Measurements from ENCODE around the gene BOD1L1. TPM values are rescaled to one million over a fixed set of nuclear protein-coding genes. Genes with fewer than 3 reads are reported as not detected.

Gene BOD1L1
- total and polyA plus RNA-seq, 2 of the 8 experiments (the other 6 are each of a cell fraction or from before 2014, with no cell fraction given): 6.8 to 39.3 TPM

DNA sequence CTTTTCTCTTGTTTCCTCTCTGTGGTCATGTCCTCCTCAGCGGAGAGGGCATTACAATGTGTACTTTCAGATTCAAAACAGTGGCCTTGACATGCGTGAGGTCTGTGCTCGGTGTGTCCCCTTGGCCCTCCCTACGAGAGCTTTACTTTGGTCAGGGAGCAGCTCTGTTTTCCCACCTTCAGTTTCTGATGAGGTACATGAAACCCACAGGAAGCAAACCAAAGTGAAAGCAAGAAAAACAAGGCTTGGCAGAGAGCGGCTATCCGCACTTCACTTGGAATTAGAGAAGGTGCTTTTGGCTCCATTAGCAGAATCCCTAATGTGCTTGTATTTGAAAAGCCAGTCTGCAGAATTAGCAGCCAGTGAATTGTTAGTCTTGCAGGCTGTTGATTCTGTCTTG is 19.5 kb upstream of the BOD1L1 start (continued):
- TF ChIP-seq GABPA (IDR thresholded peaks at IDR 0.05; ENCODE audit: borderline replicate concordance, insufficient read depth, low read length) (no peak), HDAC2 (IDR thresholded peaks at IDR 0.05; ENCODE audit: borderline replicate concordance in 1 of 2, low read depth in 2 of 2, low read length in 2 of 2) (no peak), SIRT6 (IDR thresholded peaks at IDR 0.05; ENCODE audit: low read length) (no peak), CTCF (IDR thresholded peaks at IDR 0.05; ENCODE audit: control extremely low read depth in 1 of 3, insufficient read depth in 1 of 3, low read depth in 1 of 3, low read length in 3 of 3) (no peak), ASH2L (IDR thresholded peaks at IDR 0.05; ENCODE audit: low read length) (no peak)

Data from H1 (cell line).